Cardiac fibroblast (primary cell): ENCODE measurements around the gene THSD7B.
A peak's percentile ranks its signal among the peaks of the same experiment; 100 is the strongest.

Experiments
- DNase-seq, 2 donors: peaks; one replicate each; pipeline versions ENCODE4 v3.0.0 to v3.0.0-alpha.2; 2010; ENCODE audit warnings: low read depth in 2 of 2
- H3K4me3 ChIP-seq, 2 donors: replicated peaks in 1 of 2; 1 replicate in 1 of 2; 2 replicates in 1 of 2; pipeline ENCODE4 v1.5.1; 2011; ENCODE audit warnings: low read depth in 2 of 2, low read length in 2 of 2, mild to moderate bottlenecking in 2 of 2, moderate library complexity in 1 of 2
- TF ChIP-seq, protein P1 (sequence below): IDR thresholded peaks from one replicate; pipeline ENCODE4 v1.5.1; 2011; ENCODE audit warnings: low read depth, mild to moderate bottlenecking, low read length, inconsistent platforms

The THSD7B gene

GRCh38 chr2:137405496-137405895 is 640.2 kb downstream of the THSD7B start:
- TF ChIP-seq, protein P1, sequence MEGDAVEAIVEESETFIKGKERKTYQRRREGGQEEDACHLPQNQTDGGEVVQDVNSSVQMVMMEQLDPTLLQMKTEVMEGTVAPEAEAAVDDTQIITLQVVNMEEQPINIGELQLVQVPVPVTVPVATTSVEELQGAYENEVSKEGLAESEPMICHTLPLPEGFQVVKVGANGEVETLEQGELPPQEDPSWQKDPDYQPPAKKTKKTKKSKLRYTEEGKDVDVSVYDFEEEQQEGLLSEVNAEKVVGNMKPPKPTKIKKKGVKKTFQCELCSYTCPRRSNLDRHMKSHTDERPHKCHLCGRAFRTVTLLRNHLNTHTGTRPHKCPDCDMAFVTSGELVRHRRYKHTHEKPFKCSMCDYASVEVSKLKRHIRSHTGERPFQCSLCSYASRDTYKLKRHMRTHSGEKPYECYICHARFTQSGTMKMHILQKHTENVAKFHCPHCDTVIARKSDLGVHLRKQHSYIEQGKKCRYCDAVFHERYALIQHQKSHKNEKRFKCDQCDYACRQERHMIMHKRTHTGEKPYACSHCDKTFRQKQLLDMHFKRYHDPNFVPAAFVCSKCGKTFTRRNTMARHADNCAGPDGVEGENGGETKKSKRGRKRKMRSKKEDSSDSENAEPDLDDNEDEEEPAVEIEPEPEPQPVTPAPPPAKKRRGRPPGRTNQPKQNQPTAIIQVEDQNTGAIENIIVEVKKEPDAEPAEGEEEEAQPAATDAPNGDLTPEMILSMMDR = no peak
- no peak overlapping the region for H3K4me3 ChIP-seq

GRCh38 chr2:137411585-137411984 is 646.2 kb downstream of the THSD7B start:
- DNase-seq = no peak

More at GRCh38 chr2:137405496-137405895, 640.2 kb downstream of the THSD7B start:
- DNase-seq = no peak

GRCh38 chr2:137420744-137421143 is 655.4 kb downstream of the THSD7B start:
- H3K4me3 ChIP-seq = no peak overlapping the region
- TF ChIP-seq, protein P1 = no peak
- peak in 1 of 2 donors; percentile 25 for DNase-seq

More at GRCh38 chr2:137411585-137411984, 646.2 kb downstream of the THSD7B start:
- TF ChIP-seq, protein P1 = no peak
- H3K4me3 ChIP-seq = no peak overlapping the region

- TF ChIP-seq, protein P1 = no peak
- H3K4me3 ChIP-seq = no peak overlapping the region
- DNase-seq = peak; percentile 1 to 16
Measured at GRCh38 chr2:137435162-137435561, 669.8 kb downstream of the THSD7B start.

DNA sequence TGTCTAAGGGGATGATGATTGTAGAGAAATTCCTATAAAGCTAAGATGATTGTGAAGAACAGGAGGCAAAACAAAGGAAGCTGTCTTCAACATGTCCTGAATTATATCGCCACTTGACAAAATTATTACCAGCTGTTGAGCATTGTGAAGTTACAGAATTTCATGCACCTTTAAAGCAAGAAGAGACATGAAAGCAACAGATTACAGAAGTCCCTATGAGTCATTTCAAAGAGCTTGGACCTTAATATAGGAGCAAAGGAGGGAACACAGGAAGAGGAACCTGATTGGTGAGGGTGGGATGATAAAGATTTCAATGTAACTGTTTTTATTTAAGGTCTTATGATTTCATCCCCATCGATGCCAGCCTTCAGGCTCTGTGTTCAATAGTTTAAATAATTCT is 672.0 kb downstream of the THSD7B start:
- TF ChIP-seq, protein P1 = no peak
- no peak overlapping the region for H3K4me3 ChIP-seq
- no peak for DNase-seq

- TF ChIP-seq, protein P1 = no peak
- DNase-seq = no peak
- no peak overlapping the region for H3K4me3 ChIP-seq
Measured at GRCh38 chr2:137444970-137445369, 679.6 kb downstream of the THSD7B start.

DNA sequence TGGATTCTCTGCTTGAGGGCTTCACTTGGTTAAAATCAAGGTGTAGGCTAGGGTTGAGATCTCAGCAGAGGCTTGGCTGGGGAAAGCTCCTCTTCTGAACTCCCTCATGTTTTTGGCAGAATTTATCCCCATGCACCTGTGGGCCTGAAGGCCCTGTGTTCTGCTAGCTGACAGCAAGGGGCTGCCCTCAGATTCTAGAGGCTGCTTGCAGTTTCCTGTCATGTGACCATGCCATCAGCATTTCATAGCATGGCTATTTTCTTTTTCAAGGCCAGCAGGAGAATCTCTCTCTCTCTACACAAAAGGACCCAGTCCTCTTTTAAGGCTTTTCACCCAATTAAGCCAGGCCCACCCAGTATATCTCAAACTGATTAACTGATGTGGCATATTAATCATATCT is 684.1 kb downstream of the THSD7B start:
- TF ChIP-seq, protein P1 = no peak
- no peak overlapping the region for H3K4me3 ChIP-seq
- DNase-seq = no peak
